Neutrophil (primary cell): ENCODE data around the gene NR2E3.

Experiments
- H3K27ac ChIP-seq: fragments of 200-600 bp; sonication (generic); 2 replicates; pipeline ENCODE4 v1.5.1; 2016; ENCODE audit warnings: mild to moderate bottlenecking, moderate library complexity
- H3K27me3 ChIP-seq: fragments of 200-600 bp; sonication (generic); 2 replicates; pipeline ENCODE4 v1.6.0; 2016; ENCODE audit warnings: mild to moderate bottlenecking
- H3K36me3 ChIP-seq: fragments of 200-600 bp; sonication (generic); 2 replicates; pipeline ENCODE4 v1.5.1; 2017
- H3K4me1 ChIP-seq, 2 experiments: fragments of 200-600 bp in 1 of 2; sonication (generic) in 1 of 2; 1 replicate in 1 of 2; 2 replicates in 1 of 2; pipeline versions ENCODE4 v1.5.1 to v1.6.1; 2013 to 2016; ENCODE audit warnings: low read depth in 1 of 2, low read length in 1 of 2, mild to moderate bottlenecking in 1 of 2, moderate library complexity in 1 of 2; ENCODE audit not compliant: control insufficient read depth in 1 of 2, insufficient read depth in 1 of 2
- H3K4me3 ChIP-seq, 2 experiments: fragments of 200-600 bp in 1 of 2; sonication (generic) in 1 of 2; 1 replicate in 1 of 2; 2 replicates in 1 of 2; pipeline ENCODE4 v1.5.1; 2013 to 2016; ENCODE audit warnings: low read depth in 1 of 2, low read length in 1 of 2, mild to moderate bottlenecking in 1 of 2, moderate library complexity in 1 of 2
- H3K9me3 ChIP-seq: fragments of 200-600 bp; sonication (generic); 2 replicates; pipeline ENCODE4 v1.5.1; 2016
- CTCF ChIP-seq: fragments of 200-600 bp; sonication (generic); IDR thresholded peaks from 2 replicates; pipeline ENCODE4 v1.5.1; 2016; ENCODE audit warnings: antibody characterized with exemption

The NR2E3 gene

GRCh38 chr15:71802770-71803169, 7.6 kb upstream of the NR2E3 start:
- H3K9me3 ChIP-seq: no peaks in the 10 kb centered on the region
- no peak overlapping the region for H3K27ac ChIP-seq
- no peak overlapping the region for H3K4me3 ChIP-seq
- no peaks in the 10 kb centered on the region for H3K36me3 ChIP-seq
- no peaks in the 10 kb centered on the region for H3K27me3 ChIP-seq
- TF ChIP-seq CTCF: no peak
- no peaks in the 10 kb centered on the region for H3K4me1 ChIP-seq

GRCh38 chr15:71804226-71804625, 6.1 kb upstream of the NR2E3 start:
- TF ChIP-seq CTCF: no peak
- no peak overlapping the region for H3K27ac ChIP-seq
- no peak overlapping the region for H3K4me3 ChIP-seq
- H3K36me3 ChIP-seq: no peaks in the 10 kb centered on the region
- no peaks in the 10 kb centered on the region for H3K9me3 ChIP-seq
- H3K27me3 ChIP-seq: no peaks in the 10 kb centered on the region
- no peaks in the 10 kb centered on the region for H3K4me1 ChIP-seq

GRCh38 chr15:71804695-71805470, 5.5 kb upstream of the NR2E3 start:
- no peak overlapping the region for H3K27ac ChIP-seq
- no peaks in the 10 kb centered on the region for H3K4me1 ChIP-seq
- H3K36me3 ChIP-seq: no peaks in the 10 kb centered on the region
- H3K27me3 ChIP-seq: no peaks in the 10 kb centered on the region
- no peaks in the 10 kb centered on the region for H3K9me3 ChIP-seq
- H3K4me3 ChIP-seq: no peak overlapping the region
- TF ChIP-seq CTCF: no peak

- H3K36me3 ChIP-seq: no peaks in the 10 kb centered on the region
- H3K4me3 ChIP-seq: no peak overlapping the region
- no peak for TF ChIP-seq CTCF
- H3K9me3 ChIP-seq: no peaks in the 10 kb centered on the region
- no peak overlapping the region for H3K27ac ChIP-seq
- H3K4me1 ChIP-seq: no peaks in the 10 kb centered on the region
- no peaks in the 10 kb centered on the region for H3K27me3 ChIP-seq
These were observed 3.9 kb upstream of the NR2E3 start for GRCh38 chr15:71806452-71806931.

- Histone ChIP-seq H3K27me3 (no peaks in the 10 kb centered on the region), H3K4me1 (no peaks in the 10 kb centered on the region), H3K27ac (no peak overlapping the region), H3K36me3 (no peaks in the 10 kb centered on the region), H3K4me3 (no peak overlapping the region), H3K9me3 (no peaks in the 10 kb centered on the region)
- no peak for TF ChIP-seq CTCF
These were observed 3.2 kb upstream of the NR2E3 start for GRCh38 chr15:71807125-71807629.
